ENCODE measurements around the gene UBE4B. TPM values are rescaled to one million over a fixed set of nuclear protein-coding genes. Genes with fewer than 3 reads are reported as not detected.
"Not testable (repeated sequence)": the region's sequence is repeated elsewhere in the genome, so short reads cannot be mapped to it uniquely, and the experiment has no call there.

Gene UBE4B
- total and polyA plus RNA-seq, 4 donors: 7.5 to 25.5 (median 16.6) TPM

DNA sequence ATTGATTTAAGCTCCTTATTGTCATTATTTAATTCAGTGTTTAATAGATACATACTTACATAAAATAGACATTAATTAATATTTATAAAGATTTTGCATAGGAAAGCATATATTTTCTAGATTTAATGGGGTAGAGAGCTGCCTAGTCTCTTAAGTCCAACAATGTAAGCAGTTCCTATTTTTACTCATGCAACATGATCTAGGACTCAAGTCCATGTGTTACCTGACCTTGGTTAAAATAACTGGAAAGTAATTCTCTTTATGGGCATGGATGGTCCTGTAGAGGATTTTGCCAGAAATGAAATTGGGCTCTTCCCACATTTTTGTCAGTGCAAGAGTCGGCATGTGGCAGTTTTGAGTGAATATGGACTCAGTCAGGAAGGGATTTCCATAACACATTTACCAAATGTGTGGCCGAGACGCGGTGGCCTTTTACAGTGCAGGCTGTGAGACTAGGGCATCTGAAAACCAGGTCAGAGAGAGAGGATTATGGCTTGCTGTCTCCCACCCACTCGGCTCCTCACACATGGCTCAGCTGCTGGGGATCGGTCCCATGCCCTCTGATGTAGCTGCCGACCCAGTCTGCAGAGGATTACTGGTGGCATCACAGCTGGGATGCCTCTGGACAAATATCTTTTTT lies 171.4 kb downstream of the UBE4B start (continued):
- TF ChIP-seq, protein P1, sequence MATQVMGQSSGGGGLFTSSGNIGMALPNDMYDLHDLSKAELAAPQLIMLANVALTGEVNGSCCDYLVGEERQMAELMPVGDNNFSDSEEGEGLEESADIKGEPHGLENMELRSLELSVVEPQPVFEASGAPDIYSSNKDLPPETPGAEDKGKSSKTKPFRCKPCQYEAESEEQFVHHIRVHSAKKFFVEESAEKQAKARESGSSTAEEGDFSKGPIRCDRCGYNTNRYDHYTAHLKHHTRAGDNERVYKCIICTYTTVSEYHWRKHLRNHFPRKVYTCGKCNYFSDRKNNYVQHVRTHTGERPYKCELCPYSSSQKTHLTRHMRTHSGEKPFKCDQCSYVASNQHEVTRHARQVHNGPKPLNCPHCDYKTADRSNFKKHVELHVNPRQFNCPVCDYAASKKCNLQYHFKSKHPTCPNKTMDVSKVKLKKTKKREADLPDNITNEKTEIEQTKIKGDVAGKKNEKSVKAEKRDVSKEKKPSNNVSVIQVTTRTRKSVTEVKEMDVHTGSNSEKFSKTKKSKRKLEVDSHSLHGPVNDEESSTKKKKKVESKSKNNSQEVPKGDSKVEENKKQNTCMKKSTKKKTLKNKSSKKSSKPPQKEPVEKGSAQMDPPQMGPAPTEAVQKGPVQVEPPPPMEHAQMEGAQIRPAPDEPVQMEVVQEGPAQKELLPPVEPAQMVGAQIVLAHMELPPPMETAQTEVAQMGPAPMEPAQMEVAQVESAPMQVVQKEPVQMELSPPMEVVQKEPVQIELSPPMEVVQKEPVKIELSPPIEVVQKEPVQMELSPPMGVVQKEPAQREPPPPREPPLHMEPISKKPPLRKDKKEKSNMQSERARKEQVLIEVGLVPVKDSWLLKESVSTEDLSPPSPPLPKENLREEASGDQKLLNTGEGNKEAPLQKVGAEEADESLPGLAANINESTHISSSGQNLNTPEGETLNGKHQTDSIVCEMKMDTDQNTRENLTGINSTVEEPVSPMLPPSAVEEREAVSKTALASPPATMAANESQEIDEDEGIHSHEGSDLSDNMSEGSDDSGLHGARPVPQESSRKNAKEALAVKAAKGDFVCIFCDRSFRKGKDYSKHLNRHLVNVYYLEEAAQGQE (IDR thresholded peaks at IDR 0.05): no peak

DNA sequence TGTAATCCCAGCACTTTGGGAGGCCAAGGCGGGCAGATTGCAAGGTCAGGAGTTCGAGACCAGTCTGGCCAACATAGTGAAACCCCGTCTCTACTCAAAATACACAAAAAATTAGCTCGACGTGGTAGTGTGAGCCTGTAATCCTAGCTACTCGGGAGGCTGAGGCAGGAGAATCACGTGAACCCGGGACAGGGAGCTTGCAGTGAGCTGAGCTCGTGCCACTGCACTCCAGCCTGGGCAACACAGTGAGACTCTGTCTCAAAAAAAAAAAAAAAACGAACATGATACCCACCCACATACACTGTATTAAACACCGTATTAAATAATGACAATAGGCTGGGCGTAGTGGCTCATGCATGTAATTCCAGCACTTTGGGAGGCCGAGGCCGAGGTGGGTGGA lies 172.4 kb downstream of the UBE4B start:
- 92% methylated on average over 14 of the region's 14 CpGs for WGBS
- DNase-seq (ENCODE audit: low spot score); H3K4me1 ChIP-seq (ENCODE audit: control insufficient read depth in 4 of 4, insufficient read depth in 4 of 4, low read length in 3 of 4); H3K9me3 ChIP-seq (ENCODE audit: control insufficient read depth in 4 of 4, low read length in 3 of 4); H3K36me3 ChIP-seq (ENCODE audit: control insufficient read depth in 4 of 4, insufficient read depth in 3 of 4, low read depth in 1 of 4, low read length in 3 of 4); H3K4me3 ChIP-seq (ENCODE audit: low read depth in 1 of 3, low read length in 3 of 3); H3K9ac ChIP-seq (ENCODE audit: low read depth in 1 of 2, low read length in 2 of 2); H3K27ac ChIP-seq (ENCODE audit: low read depth in 1 of 2, low read length in 2 of 2); H3K27me3 ChIP-seq (ENCODE audit: control insufficient read depth in 4 of 4, insufficient read depth in 4 of 4, low read length in 3 of 4): not testable (repeated sequence)

DNA sequence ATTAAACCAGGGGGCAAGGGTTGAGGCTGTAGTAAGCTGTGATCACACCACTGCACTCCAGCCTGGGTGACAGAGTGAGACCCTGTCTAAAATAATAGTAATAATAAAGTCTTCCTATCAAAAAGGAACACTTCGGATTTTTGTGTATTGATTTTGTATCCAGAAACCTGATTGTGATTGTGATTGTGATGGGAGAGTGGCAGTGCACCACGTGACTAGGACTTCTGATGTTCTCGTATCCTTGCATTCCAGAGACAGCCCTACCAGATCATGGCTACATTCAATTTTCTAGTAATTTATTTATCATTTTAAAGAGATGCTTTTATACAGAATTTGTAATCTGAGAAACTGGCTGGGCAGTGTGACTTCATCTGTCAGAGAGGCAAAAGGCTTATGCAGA lies 175.1 kb downstream of the UBE4B start:
- Histone ChIP-seq H3K4me1 (ENCODE audit: control insufficient read depth in 4 of 4, insufficient read depth in 4 of 4, low read length in 3 of 4) (peaks cover 4 to 12% (median 11%) of the 10 kb centered on the region in 4 donors), H3K36me3 (ENCODE audit: control insufficient read depth in 4 of 4, insufficient read depth in 3 of 4, low read depth in 1 of 4, low read length in 3 of 4) (no peaks in the 10 kb centered on the region), H3K27me3 (ENCODE audit: control insufficient read depth in 4 of 4, insufficient read depth in 4 of 4, low read length in 3 of 4) (no peaks in the 10 kb centered on the region), H3K4me3 (ENCODE audit: low read depth in 1 of 3, low read length in 3 of 3) (no peak overlapping the region), H3K27ac (ENCODE audit: low read depth in 1 of 2, low read length in 2 of 2) (no peak overlapping the region), H3K9me3 (ENCODE audit: control insufficient read depth in 4 of 4, low read length in 3 of 4) (no peaks in the 10 kb centered on the region), H3K9ac (ENCODE audit: low read depth in 1 of 2, low read length in 2 of 2) (no peak overlapping the region)
- 95% methylated on average over 3 of the region's 3 CpGs for WGBS
- DNase-seq (ENCODE audit: low spot score): no peak
- no peak for TF ChIP-seq FOXA2 (IDR thresholded peaks at IDR 0.05)
- no peak for TF ChIP-seq RAD21 (IDR thresholded peaks at IDR 0.05)
- no peak for TF ChIP-seq RXRA (IDR thresholded peaks at IDR 0.05)
- TF ChIP-seq YY1 (IDR thresholded peaks at IDR 0.05): no peak
- TF ChIP-seq, protein P2, sequence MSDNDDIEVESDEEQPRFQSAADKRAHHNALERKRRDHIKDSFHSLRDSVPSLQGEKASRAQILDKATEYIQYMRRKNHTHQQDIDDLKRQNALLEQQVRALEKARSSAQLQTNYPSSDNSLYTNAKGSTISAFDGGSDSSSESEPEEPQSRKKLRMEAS (IDR thresholded peaks at IDR 0.05): no peak

DNA sequence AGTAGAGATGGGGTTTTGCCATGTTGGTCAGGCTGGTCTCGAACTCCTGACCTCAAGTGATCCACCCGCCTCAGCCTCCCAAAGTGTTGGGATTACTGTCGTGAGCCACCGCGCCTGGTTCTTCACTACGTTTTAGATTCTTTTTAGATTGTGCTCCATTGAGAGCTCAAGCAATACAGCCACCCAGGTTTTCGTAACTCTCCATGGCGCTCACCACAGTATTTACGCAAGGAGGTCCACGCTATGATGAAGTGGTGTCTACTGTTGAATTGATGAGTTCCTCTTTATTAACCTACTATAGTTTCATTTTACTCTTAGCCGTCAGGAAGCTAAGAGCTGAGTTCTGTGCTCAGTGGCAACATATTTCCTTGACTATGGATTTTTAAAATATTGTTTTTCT lies 175.8 kb downstream of the UBE4B start:
- DNase-seq (ENCODE audit: low spot score): no peak
- no peak overlapping the region for H3K27ac ChIP-seq (ENCODE audit: low read depth in 1 of 2, low read length in 2 of 2)
- WGBS: 89% methylated on average over 11 of the region's 11 CpGs
- H3K9me3 ChIP-seq (ENCODE audit: control insufficient read depth in 4 of 4, low read length in 3 of 4): no peaks in the 10 kb centered on the region
- no peaks in the 10 kb centered on the region for H3K36me3 ChIP-seq (ENCODE audit: control insufficient read depth in 4 of 4, insufficient read depth in 3 of 4, low read depth in 1 of 4, low read length in 3 of 4)
- H3K9ac ChIP-seq (ENCODE audit: low read depth in 1 of 2, low read length in 2 of 2): no peak overlapping the region
- no peak overlapping the region for H3K4me3 ChIP-seq (ENCODE audit: low read depth in 1 of 3, low read length in 3 of 3)
- no peaks in the 10 kb centered on the region for H3K27me3 ChIP-seq (ENCODE audit: control insufficient read depth in 4 of 4, insufficient read depth in 4 of 4, low read length in 3 of 4)
- H3K4me1 ChIP-seq (ENCODE audit: control insufficient read depth in 4 of 4, insufficient read depth in 4 of 4, low read length in 3 of 4): peaks cover 4 to 18% (median 14%) of the 10 kb centered on the region in 4 donors
- no peak for TF ChIP-seq NR2F2 (IDR thresholded peaks at IDR 0.05)
- TF ChIP-seq RAD21 (IDR thresholded peaks at IDR 0.05): no peak
- TF ChIP-seq HNF4G (IDR thresholded peaks at IDR 0.05): no peak
- no peak for TF ChIP-seq FOXA2 (IDR thresholded peaks at IDR 0.05)
- no peak for TF ChIP-seq RXRA (IDR thresholded peaks at IDR 0.05)
- TF ChIP-seq, protein P1 (IDR thresholded peaks at IDR 0.05): no peak
- TF ChIP-seq HNF4A (conservative IDR thresholded peaks at IDR 0.05): no peak
- TF ChIP-seq TAF1 (conservative IDR thresholded peaks at IDR 0.05): no peak
- TF ChIP-seq, protein P3, sequence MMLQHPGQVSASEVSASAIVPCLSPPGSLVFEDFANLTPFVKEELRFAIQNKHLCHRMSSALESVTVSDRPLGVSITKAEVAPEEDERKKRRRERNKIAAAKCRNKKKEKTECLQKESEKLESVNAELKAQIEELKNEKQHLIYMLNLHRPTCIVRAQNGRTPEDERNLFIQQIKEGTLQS (IDR thresholded peaks at IDR 0.05): no peak
- TF ChIP-seq SP1 (IDR thresholded peaks at IDR 0.05): no peak
- TF ChIP-seq GABPA (IDR thresholded peaks at IDR 0.05 in 1 of 2, conservative IDR thresholded peaks at IDR 0.05 in 1 of 2): no peak
- no peak for TF ChIP-seq JUND (IDR thresholded peaks at IDR 0.05)
